Prostate gland (tissue), 2 donors: ENCODE results near the gene SRGAP2C.

Experiments
- CTCF ChIP-seq, 4 experiments: fragments of 200-600 bp in 2 of 4; fragments of 450-650 bp in 2 of 4; sonication (generic) in 2 of 4; IDR thresholded peaks; 1 replicate in 3 of 4; 2 replicates in 1 of 4; pipeline ENCODE4 v1.5.1; 2016 to 2019; ENCODE audit warnings: antibody characterized with exemption in 4 of 4, mild to moderate bottlenecking in 2 of 4, moderate library complexity in 2 of 4
- POLR2A ChIP-seq: fragments of 450-650 bp; IDR thresholded peaks from one replicate; pipeline ENCODE4 v1.6.1; 2016; ENCODE audit warnings: antibody characterized with exemption, mild to moderate bottlenecking

DNA sequence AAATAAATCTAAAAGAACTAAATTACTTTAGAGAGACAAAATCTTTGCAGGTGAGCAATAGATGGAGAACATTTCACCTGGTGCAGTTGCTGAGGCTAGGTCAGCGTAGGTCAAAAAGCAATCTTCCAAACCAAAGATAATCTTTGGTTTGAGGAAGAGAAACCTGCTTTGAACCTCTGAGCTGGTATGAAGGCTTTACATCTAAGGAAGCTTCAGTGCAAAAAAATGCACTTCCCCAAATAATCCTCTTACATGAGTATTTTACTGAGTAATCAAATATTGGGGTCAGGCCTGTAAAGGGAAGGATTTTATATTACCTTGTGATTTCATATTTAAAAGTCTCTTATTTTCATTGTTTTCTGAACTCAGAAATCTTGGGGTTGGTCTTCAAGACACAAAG, 223.6 kb downstream of the SRGAP2C start:
- TF ChIP-seq CTCF (IDR thresholded peaks at IDR 0.05) (no peak), POLR2A (no peak)
